Activated CD4-positive, alpha-beta T cell treated with anti-CD3 and anti-CD28 coated beads for 1 hour (primary cell): ENCODE data around the gene C1orf167.
"Not testable (repeated sequence)": the region's sequence is repeated elsewhere in the genome, so short reads cannot be mapped to it uniquely, and the experiment has no call there.

Experiments used
- DNase-seq: peaks from one replicate; pipeline ENCODE4 v3.0.0-alpha.2; 2020

Gene C1orf167

DNA sequence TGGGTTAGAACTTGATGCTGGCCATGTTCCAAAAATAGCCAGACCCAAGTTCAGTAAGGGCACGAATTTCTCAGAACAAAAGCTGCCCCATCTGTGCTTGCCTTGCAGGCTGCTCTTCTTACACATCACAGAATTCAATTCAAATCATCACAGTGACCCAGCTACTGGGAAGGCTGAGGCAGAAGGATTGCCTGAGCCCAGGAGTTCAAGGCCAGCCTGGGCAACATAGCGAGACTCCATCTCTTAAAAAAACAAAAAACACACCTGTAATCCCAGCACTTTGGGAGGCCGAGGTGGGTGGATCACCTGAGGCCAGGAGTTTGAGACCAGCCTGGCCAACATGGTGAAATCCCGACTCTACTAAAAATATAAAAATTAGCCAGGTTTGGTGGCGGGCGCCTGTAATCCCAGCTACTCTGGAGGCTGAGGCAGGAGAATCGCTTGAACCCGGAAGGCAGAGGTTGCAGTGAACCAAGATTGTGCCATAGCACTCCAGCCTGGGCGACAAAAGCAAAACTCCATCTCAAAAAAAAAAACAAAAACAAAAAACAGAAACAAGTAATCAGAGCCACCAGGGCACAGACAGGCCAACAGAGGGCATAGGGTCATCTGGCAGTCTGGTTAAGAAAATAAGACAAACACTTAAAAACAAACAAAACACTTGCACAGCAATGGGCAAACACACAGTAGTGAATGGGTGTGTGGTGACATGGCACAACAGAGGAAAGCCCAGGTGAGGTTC, 42.1 kb downstream of the C1orf167 start:
- not testable (repeated sequence) for DNase-seq

DNA sequence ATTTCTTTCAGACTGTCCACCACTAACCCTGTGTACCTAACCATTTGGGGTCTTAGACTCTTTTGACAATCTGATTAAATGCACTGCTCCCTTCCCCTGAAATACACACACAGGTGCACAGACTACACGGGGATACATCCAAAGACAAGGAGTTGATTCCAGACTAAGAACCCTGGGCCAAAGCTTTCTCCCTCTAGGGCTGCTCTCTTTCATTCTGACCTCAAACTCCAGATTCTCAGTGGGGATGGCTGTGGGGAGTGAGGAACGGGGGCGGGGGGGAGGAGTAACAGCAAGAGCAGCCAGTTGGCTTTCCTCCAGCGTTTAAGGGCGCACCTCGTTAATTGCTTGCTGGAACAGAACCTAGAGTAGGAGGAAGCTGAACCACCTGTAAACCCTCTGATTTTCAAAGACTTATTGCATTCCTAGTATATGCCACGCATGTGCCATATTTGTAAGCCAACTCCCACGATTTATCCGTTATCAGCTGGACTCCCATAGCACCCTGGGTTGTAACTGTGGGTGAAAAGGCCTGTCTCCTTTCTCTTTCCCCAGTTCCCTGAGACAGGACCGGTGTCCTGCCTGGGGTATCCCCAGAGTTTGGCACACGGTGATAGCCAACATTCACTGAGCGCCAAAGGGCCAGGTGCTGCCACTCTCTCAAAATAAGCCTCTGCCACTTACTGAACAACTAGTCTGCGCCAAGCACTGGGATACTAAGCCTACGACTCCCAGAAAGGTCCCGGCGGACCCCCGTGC, 42.9 kb downstream of the C1orf167 start:
- no peak for DNase-seq

DNA sequence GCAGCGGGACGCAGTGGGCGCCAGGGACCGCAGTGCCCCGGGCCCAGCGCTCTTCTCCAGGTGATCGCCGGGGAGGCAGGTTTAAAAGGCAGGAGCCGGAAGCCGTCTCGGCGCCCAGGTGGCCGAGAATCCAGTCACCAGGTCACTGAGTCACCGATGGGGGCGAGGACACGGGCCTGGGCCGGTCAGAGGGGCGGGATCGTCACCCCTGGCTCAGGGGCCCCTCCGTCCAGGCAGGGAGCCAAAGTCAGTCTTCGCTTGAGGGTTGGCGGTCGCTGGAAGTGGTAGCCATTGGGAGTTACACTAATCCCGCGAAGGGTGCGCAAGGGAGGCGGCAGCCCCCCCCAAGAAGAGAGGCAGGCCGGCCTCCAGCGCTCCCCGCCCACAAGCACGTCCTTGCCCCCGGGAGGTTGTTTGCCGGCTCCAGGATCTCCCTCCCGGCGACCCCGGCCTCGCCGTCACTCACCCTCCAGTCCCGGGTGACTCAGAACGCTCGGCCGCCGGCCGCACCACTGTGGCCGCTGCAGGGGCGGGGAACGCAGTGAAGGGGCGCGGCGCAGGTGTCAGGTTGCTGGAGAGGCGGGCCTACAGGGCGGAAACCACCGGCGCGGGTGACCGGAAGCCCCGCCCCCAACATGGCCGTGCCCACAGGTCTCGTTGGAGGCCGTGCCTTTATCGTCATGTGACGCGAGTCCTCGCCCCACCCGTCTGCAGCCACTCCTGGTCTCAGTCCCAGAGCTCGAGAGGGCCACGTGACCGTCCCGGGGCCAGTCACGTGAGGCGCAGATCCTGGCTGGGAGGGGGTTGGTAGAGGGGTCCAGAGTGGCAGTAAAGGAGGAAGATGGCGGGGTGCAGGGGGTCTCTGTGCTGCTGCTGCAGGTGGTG, 43.7 kb downstream of the C1orf167 start, which contains the start of the genes CLCN6 and MTHFR:
TSS of gene CLCN6 (plus strand) at position 770 of the 885 bp plus-strand sequence. CDS start at position 842, 72 bp downstream.
TSS of gene MTHFR (minus strand) at position 543 of the 885 bp plus-strand sequence. CDS start 2,848 bp downstream, outside the sequence.
- DNase-seq, result peak; percentile 95

DNA sequence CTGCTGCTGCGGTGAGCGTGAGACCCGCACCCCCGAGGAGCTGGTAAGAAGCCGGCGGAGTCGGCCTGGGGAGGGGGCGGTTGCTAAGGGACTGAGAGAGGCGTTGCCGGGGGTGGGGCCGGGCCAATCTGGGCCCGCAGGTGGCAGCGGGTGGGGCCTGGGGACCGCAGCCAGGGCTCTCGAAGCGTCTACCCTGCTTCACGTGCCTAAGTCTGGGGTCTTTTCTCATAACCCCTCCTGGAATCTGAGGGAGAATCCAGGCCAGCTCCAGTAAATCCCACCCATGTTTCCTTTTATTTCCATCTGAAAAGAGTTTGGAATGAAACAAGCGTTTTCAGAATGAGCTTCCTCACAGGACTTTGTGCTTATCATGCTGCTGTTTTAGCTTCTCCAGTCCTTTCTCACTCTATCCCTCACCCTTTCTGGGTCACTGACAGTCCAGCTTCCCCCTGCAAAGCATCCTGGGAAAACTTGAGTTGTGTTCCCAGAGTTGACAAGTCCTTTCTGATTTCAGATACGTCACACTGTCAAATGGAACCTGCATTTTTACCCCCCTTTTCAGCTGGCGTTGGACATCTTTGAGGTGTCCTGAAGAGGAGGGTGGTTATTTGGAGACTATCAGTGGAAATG, 44.4 kb downstream of the C1orf167 start:
- DNase-seq, result no peak

DNA sequence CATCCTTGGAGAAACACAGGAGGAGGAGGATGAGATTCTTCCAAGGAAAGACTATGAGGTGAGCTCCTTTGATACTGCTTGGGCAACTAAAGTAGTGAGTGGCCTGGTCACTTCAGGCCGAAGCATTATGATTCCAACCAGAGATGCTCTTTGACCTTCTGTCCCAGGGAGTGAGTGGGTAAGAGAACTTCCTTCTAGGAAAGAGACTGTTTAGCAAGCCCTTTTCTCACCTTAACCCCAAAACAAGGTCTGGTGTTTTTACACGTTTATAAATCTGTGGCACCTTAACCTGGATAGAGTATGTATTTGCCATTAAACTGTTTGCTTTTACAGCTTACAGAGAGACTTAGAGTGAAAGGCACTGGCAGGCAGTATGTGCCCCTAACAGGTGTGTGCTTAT, 45.1 kb downstream of the C1orf167 start:
- no peak for DNase-seq

DNA sequence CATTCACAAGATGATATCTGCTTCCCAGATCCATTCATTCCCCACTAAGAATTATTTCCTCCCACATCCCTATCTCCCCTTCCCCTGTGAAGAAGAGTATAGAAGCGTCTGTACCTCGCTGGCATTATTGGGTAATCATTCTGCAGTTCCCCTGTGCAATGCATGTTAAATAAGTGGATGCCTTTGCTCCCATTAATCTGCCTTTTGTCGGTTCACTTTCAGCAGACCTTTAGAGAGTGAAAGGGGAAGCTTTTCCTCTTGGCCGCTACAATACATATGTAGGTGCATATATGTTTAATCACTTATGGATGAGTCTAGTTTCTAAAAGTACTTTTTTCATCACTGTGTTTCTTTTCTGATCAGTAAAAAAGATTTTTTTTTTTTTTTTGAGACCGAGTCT, 51.0 kb downstream of the C1orf167 start:
- DNase-seq, result no peak

DNA sequence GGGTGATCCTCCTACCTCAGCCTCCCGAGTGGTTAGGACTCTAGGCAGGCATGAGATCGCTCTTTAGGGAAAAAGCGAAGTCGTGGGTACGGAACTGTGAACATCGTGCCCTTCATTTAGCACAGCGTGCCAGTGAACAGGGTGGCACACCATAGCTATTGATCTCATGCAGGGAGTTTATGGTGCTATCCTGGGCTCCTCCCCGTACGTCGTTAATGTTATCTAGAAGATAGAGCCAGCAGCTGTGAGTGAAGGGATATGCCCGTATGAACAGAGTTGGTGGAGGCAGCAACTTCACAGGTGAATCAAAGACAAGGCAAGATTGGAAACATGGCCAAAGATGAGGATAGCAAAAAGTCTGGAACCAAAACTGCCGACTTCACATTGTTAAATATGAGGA, 55.2 kb downstream of the C1orf167 start:
- DNase-seq, result no peak

DNA sequence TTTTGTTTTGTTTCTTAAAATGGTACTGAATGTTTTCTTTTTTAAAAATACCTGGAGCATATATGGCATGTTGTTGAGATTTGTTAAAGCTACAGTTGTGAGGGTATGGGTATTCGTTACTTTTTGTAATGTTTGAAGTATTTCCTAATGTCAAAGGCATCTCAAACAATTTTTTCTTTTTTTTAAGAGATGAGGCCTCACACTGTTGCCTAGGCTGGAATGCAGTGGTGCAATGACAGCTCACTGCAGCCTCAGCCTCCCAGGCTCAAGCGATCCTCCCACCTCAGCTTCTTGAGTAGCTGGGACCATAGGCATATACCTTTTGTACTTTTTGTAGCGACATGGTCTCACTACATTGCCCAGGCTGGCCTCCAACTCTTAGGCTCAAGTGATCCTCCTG, 60.1 kb downstream of the C1orf167 start:
- DNase-seq, result no peak

DNA sequence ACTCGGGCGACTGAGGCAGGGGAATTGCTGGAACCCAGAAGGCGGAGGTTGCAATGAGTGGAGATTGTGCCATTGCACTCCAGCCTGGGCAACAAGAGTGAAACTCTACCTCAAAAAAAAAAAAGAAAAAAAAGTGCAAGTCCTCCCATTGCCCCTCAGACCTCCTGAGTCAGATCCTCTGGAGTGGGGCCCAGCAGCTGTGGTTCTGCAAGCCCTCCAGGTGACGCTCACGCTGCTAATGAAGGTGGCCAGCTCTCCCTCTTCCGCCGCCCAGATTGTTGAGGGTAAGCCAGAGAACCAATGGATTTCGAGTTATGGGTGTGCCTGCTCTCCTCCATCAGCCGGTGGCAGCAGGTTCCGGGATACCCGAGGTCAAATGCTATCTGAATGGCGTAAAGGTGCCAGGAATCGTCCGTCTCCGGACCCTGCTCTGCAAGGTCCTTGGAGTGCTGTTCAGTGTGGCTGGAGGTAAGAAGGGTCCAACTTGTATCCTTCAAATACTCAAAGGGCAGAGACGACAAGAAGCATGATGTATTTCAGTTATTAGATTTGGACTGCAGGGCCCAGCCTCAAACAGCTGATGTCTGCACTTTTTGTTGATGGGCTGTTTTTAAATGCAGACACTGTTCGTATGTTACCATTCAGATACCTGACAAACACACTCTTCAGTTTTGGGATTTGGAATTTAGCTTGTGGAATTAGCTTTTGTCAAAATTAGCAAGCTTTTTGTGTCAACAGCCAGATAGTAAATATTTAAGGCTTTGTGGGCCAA, 61.6 kb downstream of the C1orf167 start:
- no peak for DNase-seq

DNA sequence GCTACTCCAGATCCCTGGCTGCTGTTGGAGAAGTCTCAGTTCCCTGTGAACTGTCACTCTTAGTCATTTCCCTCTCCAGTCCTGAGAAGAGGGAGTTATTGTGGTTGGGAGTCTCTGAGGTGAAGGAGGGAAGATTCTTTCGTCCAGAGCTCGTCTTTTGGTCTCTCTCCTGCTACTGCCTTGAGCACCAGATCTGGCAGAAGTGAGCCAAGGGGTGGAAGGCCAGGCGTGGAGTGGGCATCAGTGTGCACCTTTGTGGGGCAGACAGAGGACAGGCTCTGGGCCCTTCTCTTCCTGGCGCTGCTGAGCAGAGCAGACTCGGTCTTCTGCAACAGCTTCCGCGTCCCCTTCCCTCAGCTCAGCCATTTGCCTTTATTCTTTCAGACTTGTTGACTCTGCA, 63.1 kb downstream of the C1orf167 start:
- no peak for DNase-seq

DNA sequence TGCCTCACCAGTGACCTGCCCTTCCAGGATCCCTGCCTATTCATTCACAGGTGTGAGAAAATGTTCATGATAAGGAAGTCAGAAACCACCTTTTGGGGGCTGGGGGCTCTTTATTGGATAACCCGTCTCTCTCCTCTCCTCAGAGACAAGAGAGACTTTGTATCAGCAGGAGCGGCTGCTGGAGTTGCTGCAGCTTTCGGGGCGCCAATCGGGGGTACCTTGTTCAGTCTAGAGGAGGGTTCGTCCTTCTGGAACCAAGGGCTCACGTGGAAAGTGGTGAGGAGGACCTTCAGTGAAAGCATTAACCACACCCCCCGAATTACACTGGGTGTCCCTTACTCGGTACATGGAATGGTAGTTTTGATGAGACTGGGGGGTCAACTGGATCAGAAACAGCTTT, 65.0 kb downstream of the C1orf167 start:
- DNase-seq, result no peak

DNA sequence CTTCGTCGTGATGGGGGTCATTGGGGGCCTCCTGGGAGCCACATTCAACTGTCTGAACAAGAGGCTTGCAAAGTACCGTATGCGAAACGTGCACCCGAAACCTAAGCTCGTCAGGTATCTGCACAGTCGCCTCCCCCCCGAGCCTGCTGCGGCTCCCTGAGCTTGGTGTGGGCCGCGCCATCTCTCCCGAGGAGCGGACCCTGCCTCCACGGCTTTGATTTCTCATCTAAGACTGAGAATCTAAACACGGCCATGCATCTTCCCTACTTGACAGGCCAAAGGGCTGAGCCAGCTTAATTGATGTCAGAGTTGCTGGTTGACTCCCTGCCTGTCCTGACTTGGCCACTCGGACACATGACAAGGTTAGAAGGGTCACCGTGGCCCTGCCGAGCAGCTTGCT, 66.5 kb downstream of the C1orf167 start:
- DNase-seq, result no peak

DNA sequence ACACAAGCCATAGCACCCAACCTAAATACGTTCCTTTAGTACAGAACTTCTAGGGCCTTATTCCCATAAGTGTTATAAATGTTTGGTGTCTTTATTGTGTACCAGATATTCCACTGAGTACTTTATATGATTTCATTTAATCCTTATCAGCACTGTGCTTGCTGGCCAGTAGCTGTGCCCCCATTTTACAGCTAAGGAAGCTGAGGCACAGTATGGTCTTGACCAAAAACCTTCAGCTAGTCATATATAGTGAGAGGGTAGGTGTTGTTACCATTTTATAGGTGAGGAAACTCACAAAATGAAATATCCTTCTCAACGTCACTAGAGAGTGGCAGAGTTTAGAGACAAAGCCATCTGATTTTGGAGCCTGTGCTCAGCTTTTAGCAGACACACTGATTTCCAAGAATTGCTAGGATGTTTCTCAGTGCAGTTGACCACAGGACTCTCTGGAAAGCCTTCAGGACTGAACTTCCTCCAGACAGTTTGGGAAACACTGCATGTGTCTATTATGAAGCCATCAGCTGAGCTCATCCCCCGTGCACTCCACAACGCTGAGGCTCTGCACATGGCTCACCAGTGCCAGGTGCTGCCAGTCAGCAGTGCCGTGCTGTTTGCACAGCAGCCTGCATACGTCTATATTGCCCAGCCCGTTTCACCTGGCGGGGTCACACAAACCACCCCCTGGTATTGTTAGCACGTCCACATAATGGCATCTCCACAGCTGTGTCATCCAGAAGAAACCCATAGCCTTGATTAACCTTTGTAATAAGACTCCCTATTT, 70.1 kb downstream of the C1orf167 start:
- DNase-seq, result no peak

DNA sequence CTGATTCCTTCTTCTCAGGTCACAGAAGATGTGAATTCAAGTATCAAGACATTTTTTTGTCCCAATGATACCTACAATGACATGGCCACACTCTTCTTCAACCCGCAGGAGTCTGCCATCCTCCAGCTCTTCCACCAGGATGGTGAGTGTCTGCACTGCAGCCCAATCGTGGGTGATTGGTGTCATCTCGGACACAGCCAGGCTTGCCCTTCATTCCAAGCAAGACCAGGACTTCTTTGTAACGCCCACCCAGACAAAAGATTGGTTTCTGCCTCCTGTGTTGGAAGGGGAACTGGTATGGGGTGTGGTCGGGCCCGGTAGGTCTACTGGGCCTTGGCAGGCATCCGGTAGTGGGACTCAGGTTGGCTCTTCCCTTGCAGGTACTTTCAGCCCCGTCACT, 71.5 kb downstream of the C1orf167 start:
- DNase-seq, result no peak

DNA sequence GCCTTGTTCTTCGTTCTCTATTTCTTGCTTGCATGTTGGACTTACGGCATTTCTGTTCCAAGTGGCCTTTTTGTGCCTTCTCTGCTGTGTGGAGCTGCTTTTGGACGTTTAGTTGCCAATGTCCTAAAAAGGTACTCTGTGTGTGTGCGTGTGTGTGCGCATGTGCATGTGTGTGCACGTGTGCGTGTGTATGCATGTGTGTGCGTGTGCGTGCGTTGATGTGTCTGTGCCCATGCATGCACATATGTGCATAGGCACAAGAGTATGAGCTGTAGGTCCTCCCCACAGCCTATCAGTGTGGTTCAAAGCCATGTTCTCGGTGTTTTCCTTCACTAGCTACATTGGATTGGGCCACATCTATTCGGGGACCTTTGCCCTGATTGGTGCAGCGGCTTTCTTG, 71.9 kb downstream of the C1orf167 start:
- no peak for DNase-seq

DNA sequence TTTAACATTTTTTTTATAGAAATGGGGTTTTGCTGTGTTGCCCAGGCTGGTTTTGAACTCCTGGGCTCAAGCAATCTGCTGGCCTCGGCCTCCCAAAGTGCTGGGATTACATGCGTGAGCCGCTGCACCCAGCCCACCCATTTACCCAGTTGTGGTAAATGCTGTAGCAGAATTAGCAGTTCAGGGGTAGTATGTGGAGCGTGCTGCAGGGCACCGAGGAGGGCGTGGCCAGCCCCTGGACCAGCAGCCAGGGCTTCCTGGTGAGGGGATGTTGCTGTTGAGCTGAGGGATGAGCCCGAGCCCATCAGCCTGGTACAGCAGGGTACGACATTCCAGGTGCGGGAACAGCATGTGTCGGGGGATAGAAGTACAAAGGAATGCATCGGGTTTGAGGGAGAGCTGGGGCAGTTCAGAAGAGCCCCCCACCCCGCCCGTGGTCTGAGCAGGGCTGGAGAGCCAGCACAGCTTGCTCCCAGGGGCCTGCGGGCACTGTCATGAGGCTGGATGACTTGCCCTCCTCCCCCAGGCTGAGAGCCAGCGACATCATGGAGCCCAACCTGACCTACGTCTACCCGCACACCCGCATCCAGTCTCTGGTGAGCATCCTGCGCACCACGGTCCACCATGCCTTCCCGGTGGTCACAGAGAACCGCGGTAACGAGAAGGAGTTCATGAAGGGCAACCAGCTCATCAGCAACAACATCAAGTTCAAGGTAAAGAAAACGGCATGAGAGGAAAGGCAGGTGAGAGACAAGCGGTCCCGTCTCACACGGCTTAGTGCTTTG, 73.6 kb downstream of the C1orf167 start:
- DNase-seq, result no peak

DNA sequence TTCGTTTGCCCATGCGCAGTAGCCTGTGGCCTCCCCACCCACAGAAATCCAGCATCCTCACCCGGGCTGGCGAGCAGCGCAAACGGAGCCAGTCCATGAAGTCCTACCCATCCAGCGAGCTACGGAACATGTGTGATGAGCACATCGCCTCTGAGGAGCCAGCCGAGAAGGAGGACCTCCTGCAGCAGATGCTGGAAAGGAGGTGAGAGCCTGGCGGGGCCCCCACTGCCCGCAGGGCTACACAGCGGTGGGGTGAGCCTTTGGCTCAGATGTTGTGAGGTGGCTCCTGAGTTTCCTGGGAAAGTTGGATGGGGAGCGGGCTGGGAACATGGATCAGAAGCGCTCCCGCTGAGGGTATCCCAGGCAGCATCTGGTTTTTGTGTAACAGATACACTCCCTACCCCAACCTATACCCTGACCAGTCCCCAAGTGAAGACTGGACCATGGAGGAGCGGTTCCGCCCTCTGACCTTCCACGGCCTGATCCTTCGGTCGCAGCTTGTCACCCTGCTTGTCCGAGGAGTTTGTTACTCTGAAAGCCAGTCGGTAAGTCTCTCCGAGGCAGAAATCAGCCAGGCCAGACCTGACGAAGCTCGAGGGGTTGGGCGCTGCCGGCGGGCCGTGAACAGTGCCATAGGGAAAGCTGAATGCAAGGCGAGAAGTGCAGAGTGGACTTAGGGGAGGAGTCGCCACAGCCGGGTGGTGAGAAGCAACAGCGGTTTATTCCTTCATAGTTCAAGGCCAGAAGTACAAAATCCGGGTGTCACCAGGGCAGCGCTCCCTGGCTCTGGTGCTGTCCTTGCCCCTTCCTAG, 75.2 kb downstream of the C1orf167 start:
- no peak for DNase-seq

DNA sequence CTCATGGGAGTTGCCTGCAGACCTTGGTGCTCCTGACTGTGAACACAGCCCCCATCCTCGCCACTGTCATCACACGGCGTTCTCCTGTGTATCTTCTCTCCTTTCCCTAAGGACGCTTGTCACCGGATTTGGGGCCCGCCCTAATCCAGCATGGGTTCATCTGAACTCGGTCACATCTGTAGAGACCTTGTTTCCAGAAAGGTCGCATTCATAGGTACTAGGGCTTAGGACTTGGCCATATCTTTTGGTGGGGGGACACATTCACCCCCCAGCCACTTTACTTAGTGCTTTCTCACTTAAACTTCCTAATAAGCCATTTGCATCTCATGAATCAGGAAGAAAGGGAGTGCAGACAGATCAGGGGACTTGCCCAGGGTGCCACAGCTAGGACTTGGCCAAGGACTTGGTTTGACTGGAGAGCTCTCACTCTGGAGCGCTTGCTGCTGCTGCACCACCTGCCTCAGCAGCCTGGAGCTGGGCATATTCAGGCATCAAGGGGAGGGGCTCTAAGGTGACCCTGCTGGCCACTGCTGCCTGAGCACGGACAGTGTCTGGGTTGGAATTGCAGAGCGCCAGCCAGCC, 75.9 kb downstream of the C1orf167 start:
- no peak for DNase-seq
